RPMI7951 (cell line): Measurements from ENCODE around the gene ANKRD33B. TPM values are rescaled to one million over a fixed set of nuclear protein-coding genes. Genes with fewer than 3 reads are reported as not detected.
"Not testable (repeated sequence)": the region's sequence is repeated elsewhere in the genome, so short reads cannot be mapped to it uniquely, and the experiment has no call there.

ENCODE experiments used
- DNase-seq: peaks from one replicate; pipeline ENCODE4 v3.0.0-alpha.2; 2012; ENCODE audit warnings: low read depth
- total RNA-seq: library from RNA; depleted of rRNA; stranded (reverse); fragments of >200 nt; shearing (Covaris generic); gene quantifications from 2 replicates; pipeline ENCODE4 v1.2.3, GENCODE V29; 2014

The ANKRD33B gene
- total RNA-seq, 1 experiment from 2014 or later: 0.36 TPM

GRCh38 chr5:10635257-10635866, 71.5 kb downstream of the ANKRD33B start:
- peak; percentile 60 for DNase-seq

GRCh38 chr5:10635867-10636350, 72.0 kb downstream of the ANKRD33B start:
- DNase-seq: no peak

GRCh38 chr5:10636363-10637142, 72.7 kb downstream of the ANKRD33B start:
- no peak for DNase-seq

GRCh38 chr5:10637944-10638343, 74.1 kb downstream of the ANKRD33B start:
- DNase-seq: no peak

- not testable (repeated sequence) for DNase-seq
Measured at GRCh38 chr5:10638723-10639122, 74.9 kb downstream of the ANKRD33B start.

- no peak for DNase-seq
Measured at GRCh38 chr5:10639846-10640368, 76.0 kb downstream of the ANKRD33B start.

- DNase-seq: no peak
Measured at GRCh38 chr5:10642367-10642766, 78.5 kb downstream of the ANKRD33B start.

GRCh38 chr5:10644192-10644591, 80.3 kb downstream of the ANKRD33B start:
- DNase-seq: no peak

- no peak for DNase-seq
Measured at GRCh38 chr5:10645146-10645545, 81.3 kb downstream of the ANKRD33B start.

- no peak for DNase-seq
Measured at GRCh38 chr5:10645671-10646070, 81.8 kb downstream of the ANKRD33B start.

- no peak for DNase-seq
Measured at GRCh38 chr5:10647640-10648039, 83.8 kb downstream of the ANKRD33B start.

- DNase-seq: no peak
Measured at GRCh38 chr5:10648806-10649665, 85.2 kb downstream of the ANKRD33B start.

- DNase-seq: no peak
Measured at GRCh38 chr5:10649666-10650380, 86.0 kb downstream of the ANKRD33B start.

GRCh38 chr5:10652151-10652550, 88.3 kb downstream of the ANKRD33B start:
- peak; percentile 55 for DNase-seq

GRCh38 chr5:10652606-10653005, 88.7 kb downstream of the ANKRD33B start:
- no peak for DNase-seq

- DNase-seq: peak; percentile 37
Measured at GRCh38 chr5:10653043-10653442, 89.2 kb downstream of the ANKRD33B start.

GRCh38 chr5:10653751-10654400, 90.0 kb downstream of the ANKRD33B start:
- DNase-seq: no peak

GRCh38 chr5:10654566-10654965, 90.7 kb downstream of the ANKRD33B start:
- no peak for DNase-seq

- no peak for DNase-seq
Measured at GRCh38 chr5:10655161-10655971, 91.5 kb downstream of the ANKRD33B start.
